ENCODE data around the gene PPM1B. TPM values are rescaled to one million over a fixed set of nuclear protein-coding genes. Genes with fewer than 3 reads are reported as not detected.

PPM1B gene
- total and polyA plus RNA-seq, 11 donors = 22.6 to 65.9 (median 48.0) TPM

- intact Hi-C loops (cut with DNase I) = no loop called here
- TF ChIP-seq CTCF (IDR thresholded peaks at IDR 0.05) (no peak), POLR2A (IDR thresholded peaks at IDR 0.05) (no peak)
- no peak overlapping the region for H3K4me3 ChIP-seq
- no peaks in the 10 kb centered on the region for H3K36me3 ChIP-seq
- no peaks in the 10 kb centered on the region for H3K9me3 ChIP-seq
- no peak for DNase-seq
- no peak overlapping the region for H3K27ac ChIP-seq
- H3K4me1 ChIP-seq = peaks cover 0 to 78% (median 13%) of the 10 kb centered on the region in 12 donors
- no peak for ATAC-seq
- WGBS, 4 donors = 73 to 95% (median 86%) methylated on average over 3 of the region's 3 CpGs
- H3K27me3 ChIP-seq = no peaks in the 10 kb centered on the region
Observed at GRCh38 chr2:44188696-44189095, 20.0 kb downstream of the PPM1B start.

GRCh38 chr2:44189104-44189503 lies 20.4 kb downstream of the PPM1B start:
- no peak overlapping the region for H3K27ac ChIP-seq
- H3K4me1 ChIP-seq = peaks cover 0 to 74% (median 12%) of the 10 kb centered on the region in 12 donors
- ATAC-seq = no peak
- H3K4me3 ChIP-seq = no peak overlapping the region
- no peaks in the 10 kb centered on the region for H3K27me3 ChIP-seq
- no peaks in the 10 kb centered on the region for H3K9me3 ChIP-seq
- TF ChIP-seq CTCF (IDR thresholded peaks at IDR 0.05) = no peak
- TF ChIP-seq POLR2A (IDR thresholded peaks at IDR 0.05) = no peak
- WGBS, 4 donors = 92 to 94% (median 94%) methylated on average over 4 of the region's 4 CpGs
- intact Hi-C loops (cut with DNase I) = no loop called here
- no peaks in the 10 kb centered on the region for H3K36me3 ChIP-seq
- no peak for DNase-seq

GRCh38 chr2:44190526-44190925 lies 21.9 kb downstream of the PPM1B start:
- no peaks in the 10 kb centered on the region for H3K36me3 ChIP-seq
- no peak overlapping the region for H3K27ac ChIP-seq
- ATAC-seq (no peak), DNase-seq (no peak)
- intact Hi-C loops (cut with DNase I) = no loop called here
- 91 to 95% (median 94%) methylated on average over 3 of the region's 3 CpGs for WGBS, 4 donors
- peaks cover 0 to 60% (median 12%) of the 10 kb centered on the region in 12 donors for H3K4me1 ChIP-seq
- TF ChIP-seq CTCF (IDR thresholded peaks at IDR 0.05) = no peak
- TF ChIP-seq POLR2A (IDR thresholded peaks at IDR 0.05) = no peak
- H3K9me3 ChIP-seq = no peaks in the 10 kb centered on the region
- H3K27me3 ChIP-seq = no peaks in the 10 kb centered on the region
- H3K4me3 ChIP-seq = no peak overlapping the region

GRCh38 chr2:44191739-44192138 lies 23.1 kb downstream of the PPM1B start:
- no peaks in the 10 kb centered on the region for H3K27me3 ChIP-seq
- DNase-seq (no peak), ATAC-seq (no peak)
- no peak for TF ChIP-seq POLR2A (IDR thresholded peaks at IDR 0.05)
- no peak for TF ChIP-seq CTCF (IDR thresholded peaks at IDR 0.05)
- H3K9me3 ChIP-seq = no peaks in the 10 kb centered on the region
- no peaks in the 10 kb centered on the region for H3K36me3 ChIP-seq
- intact Hi-C loops (cut with DNase I) = no loop called here
- no peak overlapping the region for H3K27ac ChIP-seq
- H3K4me1 ChIP-seq = peaks cover 0 to 48% (median 9%) of the 10 kb centered on the region in 12 donors
- no peak overlapping the region for H3K4me3 ChIP-seq

Measured in heart left ventricle (tissue), 16 donors.